ENCODE measurements around the gene LARGE1.
A peak's percentile ranks its signal among the peaks of the same experiment; 100 is the strongest.

LARGE1 gene

GRCh38 chr22:33920197-33920540, at the start of gene LARGE1:
LARGE1 (minus strand) TSS chr22:33920476.
- TF ChIP-seq CTCF (conservative IDR thresholded peaks at IDR 0.05; ENCODE audit: low read length): no peak
- peak within 1 kb of the TSS; percentile 77 for H3K4me3 ChIP-seq (ENCODE audit: low read length)
- peak; percentile 28 for DNase-seq (ENCODE audit: low read depth)

DNA sequence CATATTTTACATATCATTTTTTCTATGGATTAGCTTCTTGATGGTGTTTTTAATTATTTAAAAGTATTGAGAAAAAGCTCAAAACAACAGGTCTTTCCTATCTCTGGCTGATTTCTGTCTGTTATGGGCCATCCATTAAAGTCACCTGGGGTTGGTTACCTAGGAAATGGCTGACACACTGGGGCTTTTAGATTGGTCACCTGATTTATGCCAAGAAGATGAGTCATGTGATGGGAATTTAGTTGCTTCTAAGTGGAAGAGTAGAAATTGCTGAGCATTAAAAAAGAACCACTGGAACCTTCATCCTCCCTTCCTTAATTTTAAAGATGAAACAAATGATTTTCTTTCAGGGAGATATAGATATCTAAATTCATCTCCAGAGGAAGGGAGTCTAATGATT, 48.8 kb upstream of the LARGE1 start:
- TF ChIP-seq CTCF (conservative IDR thresholded peaks at IDR 0.05; ENCODE audit: low read length): no peak
- H3K4me3 ChIP-seq (ENCODE audit: low read length): no peak overlapping the region
- no peak for DNase-seq (ENCODE audit: low read depth)

GRCh38 chr22:33964121-33964520, 43.8 kb upstream of the LARGE1 start:
- H3K4me3 ChIP-seq (ENCODE audit: low read length): no peak overlapping the region
- DNase-seq (ENCODE audit: low read depth): no peak
- no peak for TF ChIP-seq CTCF (conservative IDR thresholded peaks at IDR 0.05; ENCODE audit: low read length)

- no peak for TF ChIP-seq CTCF (conservative IDR thresholded peaks at IDR 0.05; ENCODE audit: low read length)
- DNase-seq (ENCODE audit: low read depth): no peak
- H3K4me3 ChIP-seq (ENCODE audit: low read length): no peak overlapping the region
Measured at GRCh38 chr22:33962409-33962808, 42.1 kb upstream of the LARGE1 start.

DNA sequence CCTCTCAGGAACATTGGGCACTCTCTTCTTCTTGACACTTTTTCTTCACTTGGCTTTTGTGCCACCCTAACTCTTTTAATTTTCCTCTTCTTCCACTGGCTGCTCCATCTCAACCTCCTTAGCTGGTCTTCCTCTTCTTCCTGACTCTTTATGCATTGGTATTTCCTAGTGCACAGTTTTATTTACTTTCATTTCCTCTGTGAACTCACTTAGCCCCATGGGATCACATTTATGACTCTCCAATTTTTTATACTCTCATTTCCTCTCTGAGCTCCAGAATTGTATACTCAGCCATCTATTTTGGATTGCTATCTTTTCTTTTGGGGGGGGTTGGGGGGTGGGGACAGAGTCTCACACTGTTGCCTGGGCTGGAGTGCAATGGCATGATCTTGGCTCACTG, 38.5 kb upstream of the LARGE1 start:
- no peak for DNase-seq (ENCODE audit: low read depth)
- TF ChIP-seq CTCF (conservative IDR thresholded peaks at IDR 0.05; ENCODE audit: low read length): no peak
- no peak overlapping the region for H3K4me3 ChIP-seq (ENCODE audit: low read length)

DNA sequence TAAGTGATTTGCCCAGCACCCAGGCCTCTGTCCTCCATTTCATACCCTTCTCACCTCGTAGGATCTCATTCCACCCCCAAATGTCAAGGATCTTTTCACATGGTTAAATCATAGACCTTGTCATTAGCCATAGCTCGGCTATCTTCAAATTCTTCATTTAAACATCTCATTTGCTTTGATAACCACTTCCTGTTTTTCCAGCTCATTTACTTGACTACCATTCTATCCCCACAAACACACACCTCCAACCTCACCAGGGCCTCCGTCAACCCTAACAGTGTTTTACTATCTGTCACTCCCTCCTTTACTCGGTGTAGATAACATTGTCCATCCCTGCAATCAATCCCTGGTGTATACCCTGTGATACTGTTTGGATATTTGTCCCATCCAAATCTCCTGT, 36.8 kb upstream of the LARGE1 start:
- no peak for TF ChIP-seq CTCF (conservative IDR thresholded peaks at IDR 0.05; ENCODE audit: low read length)
- no peak for DNase-seq (ENCODE audit: low read depth)
- H3K4me3 ChIP-seq (ENCODE audit: low read length): no peak overlapping the region

DNA sequence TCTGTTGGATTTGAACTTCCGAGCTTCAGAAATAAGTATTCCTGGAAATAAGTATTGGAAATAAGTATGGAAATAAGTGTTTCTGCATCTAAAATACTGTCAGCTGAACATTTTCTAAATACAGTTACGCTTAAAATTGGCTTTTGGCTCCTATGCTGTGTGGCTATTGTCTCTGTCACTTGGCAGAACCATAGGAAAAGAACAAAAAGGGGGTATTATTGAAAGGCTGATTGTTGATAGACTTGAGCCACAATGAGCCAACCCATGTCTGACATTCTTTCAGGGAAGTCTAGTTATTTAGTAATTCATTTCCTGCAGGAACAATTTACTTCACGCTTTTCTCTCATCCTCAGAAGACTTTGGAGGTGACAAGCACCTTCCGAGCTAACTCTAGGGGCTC, 32.5 kb upstream of the LARGE1 start:
- H3K4me3 ChIP-seq (ENCODE audit: low read length): no peak overlapping the region
- no peak for TF ChIP-seq CTCF (conservative IDR thresholded peaks at IDR 0.05; ENCODE audit: low read length)
- no peak for DNase-seq (ENCODE audit: low read depth)
